C4-2B (cell line): ENCODE measurements around the gene NCKAP5.

Experiments
- H3K27ac ChIP-seq: fragments of 450-650 bp; 2 replicates; pipeline ENCODE4 v1.5.1; 2017
- CTCF ChIP-seq: fragments of 450-650 bp; conservative IDR thresholded peaks from 2 replicates; pipeline ENCODE4 v1.5.1; 2017; ENCODE audit warnings: mild to moderate bottlenecking
- ZFX ChIP-seq: fragments of 450-650 bp; IDR thresholded peaks from 2 replicates; pipeline ENCODE4 v1.6.1; 2017

Gene NCKAP5

GRCh38 chr2:133513893-133514292 lies 54.4 kb downstream of the NCKAP5 start:
- H3K27ac ChIP-seq: no peak overlapping the region
- TF ChIP-seq CTCF: no peak
- no peak for TF ChIP-seq ZFX

GRCh38 chr2:133512121-133512520 lies 56.1 kb downstream of the NCKAP5 start:
- TF ChIP-seq CTCF: no peak
- no peak for TF ChIP-seq ZFX
- H3K27ac ChIP-seq: no peak overlapping the region

GRCh38 chr2:133511679-133512078 lies 56.6 kb downstream of the NCKAP5 start:
- no peak overlapping the region for H3K27ac ChIP-seq
- TF ChIP-seq ZFX (no peak), CTCF (no peak)

- no peak overlapping the region for H3K27ac ChIP-seq
- no peak for TF ChIP-seq CTCF
- no peak for TF ChIP-seq ZFX
Measured at GRCh38 chr2:133509777-133510176, 58.5 kb downstream of the NCKAP5 start.

- no peak overlapping the region for H3K27ac ChIP-seq
- TF ChIP-seq ZFX (no peak), CTCF (no peak)
Measured at GRCh38 chr2:133508546-133509165, 59.6 kb downstream of the NCKAP5 start.

GRCh38 chr2:133506996-133507395 lies 61.3 kb downstream of the NCKAP5 start:
- TF ChIP-seq ZFX (no peak), CTCF (no peak)
- H3K27ac ChIP-seq: no peak overlapping the region

GRCh38 chr2:133504566-133505505 lies 63.4 kb downstream of the NCKAP5 start:
- TF ChIP-seq ZFX: no peak
- no peak for TF ChIP-seq CTCF
- peak overlapping the region; percentile 55 for H3K27ac ChIP-seq
